ENCODE measurements around the gene NXPH4. TPM values are rescaled to one million over a fixed set of nuclear protein-coding genes. Genes with fewer than 3 reads are reported as not detected.

NXPH4 gene
- polyA plus RNA-seq (ENCODE audit: insufficient read length) = 2.8 TPM

DNA sequence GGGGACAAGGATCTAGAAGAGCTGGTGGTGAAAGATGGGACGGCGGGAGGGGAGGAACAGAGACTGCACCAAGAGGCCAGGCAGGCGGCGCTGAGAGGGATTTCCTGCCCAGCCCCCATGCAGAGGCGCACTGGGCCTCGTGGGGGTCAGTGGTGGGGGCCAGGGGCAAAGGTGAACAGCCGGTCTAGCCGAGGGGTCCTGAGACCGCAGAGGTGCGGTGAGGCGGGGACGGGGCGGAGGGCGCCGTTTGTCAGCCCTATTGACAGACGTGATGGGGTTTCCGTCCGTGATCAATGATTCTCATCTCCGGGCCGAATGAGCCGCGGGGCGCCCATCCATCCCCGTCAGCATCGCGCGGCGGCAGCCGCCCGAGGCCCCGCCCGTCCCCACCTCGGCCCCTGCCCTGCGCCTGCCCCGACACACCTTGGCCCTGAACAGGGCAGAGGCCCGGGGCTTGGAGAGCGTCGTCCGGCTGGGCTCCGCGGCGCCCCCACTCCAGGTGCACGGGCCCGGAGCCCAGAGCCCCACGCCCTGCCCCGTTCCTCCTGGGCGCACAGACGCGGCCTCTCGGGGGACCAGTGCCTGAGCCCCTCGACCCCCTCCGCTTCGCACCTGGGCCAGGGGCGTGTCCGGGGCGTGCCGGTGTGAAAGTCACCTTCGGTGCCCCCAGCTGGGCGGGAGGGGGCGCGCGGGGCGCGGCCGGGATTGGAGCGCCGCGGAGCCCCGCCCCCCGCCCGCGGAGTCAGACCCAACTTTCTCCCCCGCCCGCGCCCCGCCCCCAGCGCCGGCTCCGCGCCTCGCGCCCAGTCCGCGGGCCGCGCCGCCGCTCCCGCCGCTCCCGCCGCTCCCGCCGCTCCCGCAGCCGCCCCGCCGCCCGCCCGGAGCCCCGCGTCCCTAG lies at the start of gene NXPH4:
NXPH4 (plus strand) TSS at position 781 of the 898 bp plus-strand sequence. CDS start 176 bp downstream, outside the sequence.
- DNase-seq (ENCODE audit: low read depth) = no peak

DNA sequence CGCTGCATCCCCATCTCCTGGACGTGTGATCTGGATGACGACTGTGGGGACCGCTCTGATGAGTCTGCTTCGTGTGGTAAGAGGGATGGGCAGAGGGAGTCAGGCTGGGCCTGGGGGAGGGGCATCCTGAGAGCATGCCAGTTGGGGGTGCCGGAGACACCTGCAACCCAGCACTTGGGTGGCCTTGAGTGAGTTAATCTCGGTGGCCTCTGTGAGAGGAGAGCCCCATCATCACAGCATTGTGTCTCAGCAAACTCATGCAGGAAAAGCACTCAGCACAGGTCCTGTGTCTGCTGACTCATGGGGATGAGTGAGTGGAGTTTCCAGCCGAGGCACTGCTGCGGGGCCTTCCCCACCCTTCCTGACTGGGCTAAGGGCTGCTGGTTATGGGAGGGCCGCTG lies 49.6 kb upstream of the NXPH4 start:
- DNase-seq (ENCODE audit: low read depth) = no peak

DNA sequence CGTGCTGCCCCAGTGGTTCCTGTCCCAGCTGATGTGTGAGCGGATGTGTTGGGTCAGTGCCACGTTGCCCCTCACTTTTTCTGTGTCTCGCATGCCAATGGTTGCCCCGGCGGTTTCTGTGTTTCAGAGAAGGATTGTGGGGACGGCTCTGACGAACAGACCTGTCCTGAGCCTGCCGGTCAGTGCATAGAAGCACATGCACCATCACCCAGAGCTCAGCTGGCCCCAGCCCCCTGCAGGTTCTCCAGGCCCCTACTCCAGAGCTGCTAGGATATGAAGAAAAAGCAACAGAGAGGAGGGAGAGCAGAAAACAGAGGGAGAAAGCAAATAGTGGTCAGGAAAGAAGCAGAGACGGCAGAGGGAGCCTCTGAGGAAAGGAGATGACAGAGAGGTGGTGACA lies 48.5 kb upstream of the NXPH4 start:
- DNase-seq (ENCODE audit: low read depth) = no peak

DNA sequence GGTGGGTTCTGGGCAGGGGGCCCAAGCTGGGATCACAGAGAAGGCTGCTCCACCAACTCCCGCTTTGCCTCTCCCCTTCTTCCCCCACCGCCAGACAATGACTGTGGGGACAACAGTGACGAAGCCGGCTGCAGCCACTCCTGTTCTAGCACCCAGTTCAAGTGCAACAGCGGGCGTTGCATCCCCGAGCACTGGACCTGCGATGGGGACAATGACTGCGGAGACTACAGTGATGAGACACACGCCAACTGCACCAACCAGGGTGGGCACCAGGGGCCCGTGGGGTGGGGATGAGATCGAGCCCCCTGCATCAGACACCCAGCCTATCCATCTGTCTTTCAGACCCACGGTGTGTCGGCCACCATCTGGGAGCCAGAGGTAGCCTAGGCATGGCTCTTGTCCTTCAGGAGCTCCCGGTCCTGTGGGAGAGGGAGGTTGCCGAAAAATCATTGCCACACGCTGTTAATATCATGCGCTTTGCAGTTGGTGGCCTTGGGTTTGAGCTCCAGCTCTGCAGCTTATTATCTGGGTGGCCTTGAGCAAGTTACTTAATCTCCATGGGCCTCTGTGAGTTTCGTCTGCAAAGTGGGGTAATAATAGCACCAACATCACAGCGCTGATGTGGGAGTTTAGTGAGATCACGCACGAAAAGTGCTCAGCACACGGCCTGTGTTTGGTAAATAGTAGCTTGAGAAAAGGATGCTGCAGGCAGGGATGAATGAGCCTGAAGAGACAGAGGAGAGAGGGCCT lies 47.4 kb upstream of the NXPH4 start:
- no peak for DNase-seq (ENCODE audit: low read depth)

DNA sequence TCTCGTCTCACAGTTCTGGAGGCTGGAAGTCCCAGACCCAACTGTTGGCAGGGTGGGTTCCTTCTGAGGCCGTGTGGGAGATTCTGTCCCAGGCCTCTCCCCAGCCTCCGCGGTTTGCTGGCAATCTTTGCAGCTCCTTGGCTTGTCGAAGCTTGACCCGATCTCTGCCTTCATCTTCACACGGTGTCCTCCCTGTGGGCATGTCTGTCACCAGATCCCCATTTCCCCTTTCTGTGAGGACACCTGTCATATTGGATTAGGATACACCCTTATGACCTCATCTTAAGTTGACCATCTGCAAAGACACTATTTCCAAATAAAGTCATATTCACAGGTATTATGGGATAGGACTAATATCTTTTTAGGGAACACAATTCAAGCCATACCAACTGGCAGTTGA lies 46.6 kb upstream of the NXPH4 start:
- no peak for DNase-seq (ENCODE audit: low read depth)

DNA sequence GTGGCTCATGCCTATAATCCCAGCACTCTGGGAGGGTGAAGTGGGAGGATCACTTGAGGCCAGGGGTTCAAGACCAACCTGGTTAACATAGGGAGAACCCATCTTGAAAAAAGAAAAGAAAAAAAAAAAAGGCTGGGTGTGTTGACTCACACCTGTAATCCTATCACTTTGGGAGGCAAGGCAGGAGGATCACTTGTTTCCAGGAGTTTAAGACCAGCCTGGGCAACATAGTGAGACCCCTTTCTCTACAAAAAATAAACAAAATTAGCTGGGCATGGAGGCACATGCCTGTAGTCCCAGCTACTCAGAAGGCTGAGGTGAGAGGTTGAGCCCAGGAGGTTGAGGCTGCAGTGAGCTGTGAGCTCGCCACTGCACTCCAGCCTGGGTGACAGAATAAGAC lies 46.2 kb upstream of the NXPH4 start:
- no peak for DNase-seq (ENCODE audit: low read depth)

DNA sequence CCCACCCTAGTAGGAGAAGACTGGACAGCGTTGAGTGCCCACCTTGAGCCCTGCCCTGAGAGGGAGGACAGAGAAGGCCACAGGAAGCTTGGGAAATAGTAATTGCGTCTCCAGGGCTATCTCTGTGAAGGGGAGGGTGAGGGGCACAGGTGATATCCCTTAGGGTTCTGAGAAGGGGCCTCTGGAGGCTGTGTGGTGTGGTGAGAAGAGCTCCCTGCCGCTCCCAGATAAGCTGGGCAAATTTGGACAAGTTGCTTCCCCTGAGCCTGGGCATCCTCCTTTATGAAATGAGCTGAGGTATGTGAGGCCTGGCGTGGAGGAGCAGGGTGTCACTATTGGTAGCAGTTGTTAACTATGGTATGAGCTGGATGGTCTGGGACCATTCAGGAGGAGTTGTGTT lies 45.7 kb upstream of the NXPH4 start:
- no peak for DNase-seq (ENCODE audit: low read depth)

DNA sequence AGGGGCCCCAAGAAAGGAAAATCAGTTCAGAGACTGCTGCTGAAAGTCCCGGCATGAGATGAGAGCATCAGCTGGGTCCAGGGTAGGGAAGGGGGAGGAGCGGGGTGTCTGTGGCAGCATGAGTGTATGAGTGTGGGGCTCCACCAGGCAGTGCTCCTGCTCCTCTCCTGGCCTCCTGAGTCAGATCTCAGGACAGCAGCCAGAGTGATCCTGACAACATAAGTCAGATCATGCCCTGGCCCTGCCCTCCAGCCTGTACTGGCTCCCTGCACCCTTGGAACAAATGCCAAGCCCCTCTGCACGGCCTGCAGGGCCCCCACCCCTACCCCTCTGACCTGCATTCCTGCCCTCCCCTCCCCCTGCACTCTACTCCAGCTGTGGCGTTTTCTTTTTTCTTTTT lies 44.9 kb upstream of the NXPH4 start:
- DNase-seq (ENCODE audit: low read depth) = no peak

DNA sequence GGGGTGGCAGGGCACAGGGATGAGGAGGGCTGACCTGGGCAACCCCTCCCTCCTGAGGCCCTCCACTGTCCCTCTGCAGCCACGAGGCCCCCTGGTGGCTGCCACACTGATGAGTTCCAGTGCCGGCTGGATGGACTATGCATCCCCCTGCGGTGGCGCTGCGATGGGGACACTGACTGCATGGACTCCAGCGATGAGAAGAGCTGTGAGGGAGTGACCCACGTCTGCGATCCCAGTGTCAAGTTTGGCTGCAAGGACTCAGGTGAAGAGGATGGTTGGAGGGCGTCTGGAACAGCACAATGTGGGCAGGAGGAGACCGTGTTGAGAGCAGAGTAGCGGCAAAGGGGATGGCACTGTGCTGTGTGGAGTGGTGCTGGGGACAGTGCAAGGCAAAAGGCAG lies 43.5 kb upstream of the NXPH4 start:
- DNase-seq (ENCODE audit: low read depth) = no peak

DNA sequence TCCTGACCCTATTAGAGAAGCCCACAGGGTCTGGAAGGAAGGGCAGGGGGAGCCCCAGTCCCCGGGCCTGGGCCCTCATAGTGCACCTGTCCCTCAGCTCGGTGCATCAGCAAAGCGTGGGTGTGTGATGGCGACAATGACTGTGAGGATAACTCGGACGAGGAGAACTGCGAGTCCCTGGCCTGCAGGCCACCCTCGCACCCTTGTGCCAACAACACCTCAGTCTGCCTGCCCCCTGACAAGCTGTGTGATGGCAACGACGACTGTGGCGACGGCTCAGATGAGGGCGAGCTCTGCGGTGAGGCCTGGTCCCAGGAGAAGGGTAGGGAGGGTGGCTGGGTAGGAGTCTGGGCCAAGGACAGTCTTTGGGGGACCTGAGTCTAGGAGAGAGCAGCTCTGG lies 42.9 kb upstream of the NXPH4 start:
- DNase-seq (ENCODE audit: low read depth) = no peak

DNA sequence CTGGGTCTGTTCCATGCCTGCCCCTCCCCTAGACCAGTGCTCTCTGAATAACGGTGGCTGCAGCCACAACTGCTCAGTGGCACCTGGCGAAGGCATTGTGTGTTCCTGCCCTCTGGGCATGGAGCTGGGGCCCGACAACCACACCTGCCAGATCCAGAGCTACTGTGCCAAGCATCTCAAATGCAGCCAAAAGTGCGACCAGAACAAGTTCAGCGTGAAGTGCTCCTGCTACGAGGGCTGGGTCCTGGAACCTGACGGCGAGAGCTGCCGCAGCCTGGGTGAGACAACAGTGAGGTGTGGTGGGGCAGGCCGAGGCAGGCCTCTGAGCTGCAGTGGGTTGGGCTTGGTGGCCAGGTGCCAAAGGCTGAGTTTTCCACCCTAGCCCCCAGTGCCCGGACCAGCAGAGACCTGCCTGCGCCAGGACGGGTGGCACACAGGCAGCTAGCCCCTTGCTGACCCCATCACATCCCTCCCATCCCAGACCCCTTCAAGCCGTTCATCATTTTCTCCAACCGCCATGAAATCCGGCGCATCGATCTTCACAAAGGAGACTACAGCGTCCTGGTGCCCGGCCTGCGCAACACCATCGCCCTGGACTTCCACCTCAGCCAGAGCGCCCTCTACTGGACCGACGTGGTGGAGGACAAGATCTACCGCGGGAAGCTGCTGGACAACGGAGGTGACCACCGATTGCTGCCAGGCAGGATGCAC lies 41.0 kb upstream of the NXPH4 start:
- DNase-seq (ENCODE audit: low read depth) = no peak

DNA sequence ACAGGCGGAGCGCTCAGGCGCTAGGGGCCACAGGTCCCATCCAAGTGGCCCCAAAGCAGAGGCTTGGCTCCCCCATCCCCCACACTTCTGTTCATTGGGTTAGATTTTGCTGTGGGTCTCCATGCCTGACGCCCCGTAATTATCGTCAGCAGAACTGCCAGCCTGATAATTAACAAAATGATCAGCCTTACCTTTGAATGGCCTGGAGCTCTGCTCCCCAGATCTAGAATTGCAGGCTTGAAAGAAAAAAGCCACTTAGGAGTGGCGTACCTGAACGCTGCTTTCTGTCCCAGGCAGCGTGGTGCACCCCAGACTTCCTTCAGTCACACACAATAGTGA lies 40.5 kb upstream of the NXPH4 start:
- no peak for DNase-seq (ENCODE audit: low read depth)

DNA sequence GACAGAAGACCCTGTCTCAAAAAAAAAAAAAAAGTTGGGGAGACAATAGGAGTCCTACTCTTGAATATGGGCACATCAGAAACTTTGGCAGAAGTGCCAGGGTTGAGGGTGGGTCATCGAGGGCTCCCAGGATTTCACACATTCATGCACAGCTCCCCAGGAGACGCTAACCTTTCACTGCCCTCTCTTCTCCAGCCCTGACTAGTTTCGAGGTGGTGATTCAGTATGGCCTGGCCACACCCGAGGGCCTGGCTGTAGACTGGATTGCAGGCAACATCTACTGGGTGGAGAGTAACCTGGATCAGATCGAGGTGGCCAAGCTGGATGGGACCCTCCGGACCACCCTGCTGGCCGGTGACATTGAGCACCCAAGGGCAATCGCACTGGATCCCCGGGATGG lies 39.7 kb upstream of the NXPH4 start:
- DNase-seq (ENCODE audit: low read depth) = no peak

DNA sequence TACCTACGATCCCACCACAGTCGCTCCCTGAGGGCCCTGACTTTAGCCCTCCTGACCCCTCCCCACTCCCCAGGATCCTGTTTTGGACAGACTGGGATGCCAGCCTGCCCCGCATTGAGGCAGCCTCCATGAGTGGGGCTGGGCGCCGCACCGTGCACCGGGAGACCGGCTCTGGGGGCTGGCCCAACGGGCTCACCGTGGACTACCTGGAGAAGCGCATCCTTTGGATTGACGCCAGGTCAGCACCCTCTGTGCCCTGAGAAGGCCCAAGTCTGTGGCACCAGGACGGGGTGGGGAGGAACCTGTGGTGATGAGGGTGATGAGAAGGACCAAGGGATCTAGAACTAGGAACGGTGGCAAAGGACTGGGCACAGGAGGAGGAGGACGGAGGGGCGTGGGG lies 39.2 kb upstream of the NXPH4 start:
- DNase-seq (ENCODE audit: low read depth) = no peak

DNA sequence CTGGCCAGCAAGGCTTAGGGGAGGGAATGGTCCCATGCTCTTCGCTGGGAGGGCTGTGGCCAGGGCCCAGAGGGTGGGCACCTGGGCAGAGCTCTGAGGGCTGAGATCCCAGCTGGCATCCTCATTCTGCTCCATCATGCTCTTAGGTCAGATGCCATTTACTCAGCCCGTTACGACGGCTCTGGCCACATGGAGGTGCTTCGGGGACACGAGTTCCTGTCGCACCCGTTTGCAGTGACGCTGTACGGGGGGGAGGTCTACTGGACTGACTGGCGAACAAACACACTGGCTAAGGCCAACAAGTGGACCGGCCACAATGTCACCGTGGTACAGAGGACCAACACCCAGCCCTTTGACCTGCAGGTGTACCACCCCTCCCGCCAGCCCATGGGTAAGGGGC lies 38.4 kb upstream of the NXPH4 start:
- no peak for DNase-seq (ENCODE audit: low read depth)

DNA sequence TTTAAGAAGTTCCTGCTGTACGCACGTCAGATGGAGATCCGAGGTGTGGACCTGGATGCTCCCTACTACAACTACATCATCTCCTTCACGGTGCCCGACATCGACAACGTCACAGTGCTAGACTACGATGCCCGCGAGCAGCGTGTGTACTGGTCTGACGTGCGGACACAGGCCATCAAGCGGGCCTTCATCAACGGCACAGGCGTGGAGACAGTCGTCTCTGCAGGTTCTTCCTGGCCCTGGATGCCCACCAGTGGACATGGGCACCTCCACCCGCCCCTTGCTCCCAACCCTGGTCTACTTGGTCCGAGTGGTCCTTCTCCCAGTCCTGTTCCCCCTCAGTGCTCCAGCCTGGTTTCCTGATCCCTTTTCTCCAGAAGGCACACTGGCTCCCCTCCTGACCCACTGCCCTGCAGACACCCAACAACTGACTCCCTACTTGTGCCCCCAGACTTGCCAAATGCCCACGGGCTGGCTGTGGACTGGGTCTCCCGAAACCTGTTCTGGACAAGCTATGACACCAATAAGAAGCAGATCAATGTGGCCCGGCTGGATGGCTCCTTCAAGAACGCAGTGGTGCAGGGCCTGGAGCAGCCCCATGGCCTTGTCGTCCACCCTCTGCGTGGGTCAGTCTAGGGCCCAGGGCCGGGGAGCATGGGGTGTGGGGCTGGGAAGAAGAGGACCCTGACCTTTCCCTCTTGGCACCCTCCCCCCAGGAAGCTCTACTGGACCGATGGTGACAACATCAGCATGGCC lies 37.1 kb upstream of the NXPH4 start:
- no peak for DNase-seq (ENCODE audit: low read depth)

DNA sequence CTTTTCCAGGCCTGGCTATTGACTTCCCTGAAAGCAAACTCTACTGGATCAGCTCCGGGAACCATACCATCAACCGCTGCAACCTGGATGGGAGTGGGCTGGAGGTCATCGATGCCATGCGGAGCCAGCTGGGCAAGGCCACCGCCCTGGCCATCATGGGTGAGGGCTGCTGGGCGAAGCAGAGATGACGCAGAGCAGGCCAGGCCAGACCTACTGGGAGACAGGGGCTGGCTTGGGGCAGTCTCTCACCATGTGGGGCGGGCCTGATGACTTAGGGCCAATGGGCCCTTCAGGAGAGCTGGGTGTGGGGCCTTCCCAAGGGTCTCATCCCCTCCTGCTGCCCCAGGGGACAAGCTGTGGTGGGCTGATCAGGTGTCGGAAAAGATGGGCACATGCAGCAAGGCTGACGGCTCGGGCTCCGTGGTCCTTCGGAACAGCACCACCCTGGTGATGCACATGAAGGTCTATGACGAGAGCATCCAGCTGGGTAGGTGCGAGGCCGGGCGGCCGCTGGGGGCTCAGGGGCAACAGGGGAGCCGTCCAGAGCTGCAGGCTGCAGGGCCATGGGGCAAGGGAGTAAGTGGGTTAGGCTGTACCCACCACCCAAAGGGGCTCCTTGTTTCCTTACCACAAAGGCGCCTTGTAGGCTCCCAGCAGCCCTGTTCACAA lies 36.1 kb upstream of the NXPH4 start:
- no peak for DNase-seq (ENCODE audit: low read depth)

DNA sequence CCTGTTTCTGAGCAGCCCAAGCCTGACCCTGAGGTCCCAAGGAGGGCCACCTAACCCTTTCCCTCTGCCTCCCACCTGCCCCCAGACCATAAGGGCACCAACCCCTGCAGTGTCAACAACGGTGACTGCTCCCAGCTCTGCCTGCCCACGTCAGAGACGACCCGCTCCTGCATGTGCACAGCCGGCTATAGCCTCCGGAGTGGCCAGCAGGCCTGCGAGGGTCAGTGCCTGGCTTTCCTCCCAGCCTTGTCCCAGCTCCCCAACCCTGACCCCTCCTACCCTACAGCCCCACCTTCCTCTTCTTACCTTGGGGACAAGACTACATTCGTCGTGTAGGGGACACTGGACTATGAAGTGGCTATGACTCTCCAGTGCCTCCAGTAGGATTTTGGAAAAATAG lies 35.5 kb upstream of the NXPH4 start:
- no peak for DNase-seq (ENCODE audit: low read depth)

DNA sequence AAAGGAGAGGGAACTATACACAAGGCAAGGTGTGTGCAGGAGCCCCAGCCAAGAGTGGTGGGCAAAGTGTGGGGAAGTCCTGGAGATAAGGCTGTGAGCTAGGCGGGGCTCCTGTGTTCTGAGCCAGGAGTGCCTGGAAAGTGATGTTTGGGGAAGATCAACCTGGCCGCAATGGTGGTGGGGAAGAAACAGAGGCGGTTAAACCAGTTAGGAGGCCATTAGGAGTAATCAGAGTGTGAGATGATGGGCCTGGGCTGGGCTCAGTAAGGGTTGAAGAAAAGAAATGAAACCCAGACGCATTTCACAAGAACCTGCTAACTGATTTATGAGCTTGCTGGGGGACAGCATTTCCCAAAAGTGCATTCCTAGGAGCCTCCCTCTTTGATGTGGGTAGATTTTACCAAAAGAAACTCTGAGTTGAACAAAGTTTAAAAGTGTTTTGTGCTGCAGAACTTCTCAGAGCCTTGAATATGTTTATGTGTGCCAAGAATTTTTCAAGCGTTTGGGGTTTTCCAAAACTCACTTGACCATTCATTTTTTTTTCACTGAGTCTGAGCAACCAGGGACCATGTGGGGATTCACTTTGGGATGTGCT lies 34.9 kb upstream of the NXPH4 start:
- no peak for DNase-seq (ENCODE audit: low read depth)

DNA sequence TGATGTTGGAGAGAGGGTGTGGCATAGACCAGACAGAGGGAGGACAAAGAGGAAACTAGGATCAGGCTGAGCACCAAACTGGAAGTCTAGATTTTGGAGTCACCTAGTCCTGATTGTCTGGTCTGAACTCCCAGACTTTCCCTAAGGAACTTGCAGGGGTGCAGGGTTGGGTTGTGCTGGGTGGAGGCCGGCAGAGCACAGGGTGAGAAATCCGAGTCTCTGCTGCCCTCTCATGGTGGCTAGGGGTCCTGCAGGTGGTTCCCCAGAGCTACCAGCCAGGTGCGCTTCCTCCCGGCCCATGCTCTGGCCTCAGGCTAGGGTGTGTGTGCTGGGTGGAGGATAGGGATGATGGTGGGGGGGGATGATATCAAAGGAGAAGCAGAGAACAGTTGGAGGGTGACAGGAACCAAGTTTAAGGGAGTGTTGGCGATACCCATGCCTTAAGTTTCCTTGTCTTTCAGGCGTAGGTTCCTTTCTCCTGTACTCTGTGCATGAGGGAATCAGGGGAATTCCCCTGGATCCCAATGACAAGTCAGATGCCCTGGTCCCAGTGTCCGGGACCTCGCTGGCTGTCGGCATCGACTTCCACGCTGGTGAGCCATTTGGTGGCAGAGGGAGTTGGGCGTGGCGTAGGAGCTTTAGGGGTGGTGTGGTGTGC lies 33.5 kb upstream of the NXPH4 start:
- DNase-seq (ENCODE audit: low read depth) = peak; percentile 44
